Measurements from ENCODE around the gene SLC6A9.

Gene SLC6A9

DNA sequence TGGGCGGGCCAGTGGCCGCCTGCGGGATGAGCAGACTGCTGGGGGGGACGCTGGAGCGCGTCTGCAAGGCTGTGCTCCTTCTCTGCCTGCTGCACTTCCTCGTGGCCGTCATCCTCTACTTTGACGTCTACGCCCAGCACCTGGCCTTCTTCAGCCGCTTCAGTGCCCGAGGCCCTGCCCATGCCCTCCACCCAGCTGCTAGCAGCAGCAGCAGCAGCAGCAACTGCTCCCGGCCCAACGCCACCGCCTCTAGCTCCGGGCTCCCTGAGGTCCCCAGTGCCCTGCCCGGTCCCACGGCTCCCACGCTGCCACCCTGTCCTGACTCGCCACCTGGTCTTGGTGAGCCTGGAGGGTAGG is 50.1 kb downstream of the SLC6A9 start:
- H3K27ac ChIP-seq = no peak overlapping the region
- H3K9ac ChIP-seq = peak overlapping the region; percentile 90

DNA sequence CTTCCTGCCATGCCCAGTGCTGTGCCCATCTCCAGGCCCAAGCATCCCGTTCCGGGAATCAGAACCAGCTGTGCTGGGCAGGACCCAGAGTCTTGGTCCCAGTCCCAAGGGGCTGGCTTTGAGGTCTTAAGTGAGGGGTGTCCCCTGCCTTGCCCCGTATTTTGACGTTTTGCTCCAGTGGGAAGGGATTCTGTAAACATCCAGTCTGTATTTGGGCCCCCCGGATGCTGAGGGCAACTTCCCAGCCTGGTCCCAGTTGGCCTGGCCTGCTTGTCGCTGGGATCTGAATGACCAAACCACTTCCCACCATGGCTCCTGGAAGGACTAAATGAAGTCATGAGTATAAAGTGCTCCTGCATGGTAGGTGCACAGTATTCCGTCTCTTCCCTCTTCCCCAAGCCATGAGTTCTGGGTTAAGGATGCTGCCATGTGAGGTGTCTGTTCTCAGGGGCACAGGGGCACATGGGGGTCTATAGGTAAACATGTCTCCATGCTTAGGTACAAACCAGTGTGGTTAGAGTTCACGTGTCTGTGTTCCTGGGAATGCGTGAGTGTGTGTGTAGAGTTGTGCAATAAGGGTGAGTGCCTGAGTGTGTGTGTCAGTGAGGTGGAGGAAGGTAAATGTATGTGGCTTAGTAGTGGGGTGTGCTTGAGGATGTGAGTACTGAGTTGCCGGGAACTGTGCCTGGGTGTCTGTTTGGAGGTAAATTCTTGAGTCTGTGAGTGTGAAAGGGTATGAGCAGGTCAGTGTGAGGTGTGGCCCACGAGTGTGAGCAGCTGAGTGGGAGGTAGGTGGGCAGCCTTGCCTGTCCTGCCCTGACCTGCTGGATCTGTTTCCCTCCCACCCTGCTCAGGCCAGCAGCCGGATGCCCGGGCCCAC is 50.8 kb downstream of the SLC6A9 start:
- Histone ChIP-seq H3K9me3 (no peaks in the 10 kb centered on the region), H3K4me1 (peaks cover 57% of the 10 kb centered on the region), H3K27ac (peak overlapping the region; percentile 93), H3K4me2 (peak overlapping the region; percentile 94), H4K20me1 (peaks cover 81% of the 10 kb centered on the region), H3K27me3 (no peaks in the 10 kb centered on the region), H3K36me3 (peaks cover 70% of the 10 kb centered on the region), H3K4me3 (peak overlapping the region; percentile 86), H3K9ac (peak overlapping the region; percentile 90)
- peak; percentile 37; the same call in 1 of the 2 replicates for TF ChIP-seq Cebpa-rat (IDR thresholded peaks at IDR 0.05)

More for the DNA sequence above, 50.1 kb downstream of the SLC6A9 start:
- H3K36me3 ChIP-seq = peaks cover 75% of the 10 kb centered on the region
- peaks cover 75% of the 10 kb centered on the region for H4K20me1 ChIP-seq
- no peak for TF ChIP-seq Cebpa-rat (IDR thresholded peaks at IDR 0.05)
- peaks cover 53% of the 10 kb centered on the region for H3K4me1 ChIP-seq
- no peaks in the 10 kb centered on the region for H3K27me3 ChIP-seq
- H3K9me3 ChIP-seq = no peaks in the 10 kb centered on the region
- peak overlapping the region; percentile 86; the same call in 1 of the 2 replicates for H3K4me3 ChIP-seq
- peak overlapping the region; percentile 94 for H3K4me2 ChIP-seq

DNA sequence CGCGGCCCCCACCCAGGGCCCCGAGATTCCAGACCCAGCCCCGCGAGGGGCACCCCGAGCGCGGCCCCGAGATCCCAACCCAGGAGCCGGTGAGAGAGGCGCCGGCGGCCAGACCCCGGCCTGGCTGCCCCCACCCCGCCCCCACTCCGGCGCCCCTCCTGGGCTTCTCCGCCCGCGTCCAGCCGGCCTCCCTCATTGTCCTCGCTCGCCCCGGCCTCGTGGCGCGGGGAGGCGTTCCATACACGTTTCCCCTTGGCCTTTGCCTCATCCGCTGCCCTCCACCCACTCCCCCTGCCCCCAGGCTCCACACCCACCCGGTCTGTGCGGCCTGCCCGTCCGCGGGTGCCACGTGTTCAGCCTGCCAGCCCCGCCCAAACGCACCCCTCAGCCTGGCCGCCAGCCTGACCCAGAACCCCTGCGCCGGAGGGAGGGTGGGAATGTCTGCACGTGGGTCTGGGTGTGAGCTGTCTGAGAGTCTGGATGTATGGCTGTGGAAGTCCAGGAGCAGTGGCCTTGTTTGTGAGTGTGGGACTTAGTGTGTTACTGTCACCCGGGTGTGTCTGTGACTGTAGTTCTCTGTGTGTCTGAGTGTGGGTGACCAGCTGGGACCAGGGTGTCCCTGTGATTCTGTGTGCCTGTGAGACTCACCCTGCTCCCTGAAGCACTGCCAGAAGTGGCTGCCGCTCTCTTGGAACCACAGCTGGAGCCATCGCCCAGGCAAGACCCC is 51.6 kb downstream of the SLC6A9 start:
- Histone ChIP-seq H4K20me1 (peaks cover 84% of the 10 kb centered on the region), H3K36me3 (peaks cover 63% of the 10 kb centered on the region), H3K9me3 (no peaks in the 10 kb centered on the region), H3K4me1 (peaks cover 57% of the 10 kb centered on the region), H3K4me3 (peak overlapping the region; percentile 86), H3K27ac (peak overlapping the region; percentile 93), H3K4me2 (peak overlapping the region; percentile 94), H3K27me3 (no peaks in the 10 kb centered on the region), H3K9ac (peak overlapping the region; percentile 90)
- no peak for TF ChIP-seq Cebpa-rat (IDR thresholded peaks at IDR 0.05)

DNA sequence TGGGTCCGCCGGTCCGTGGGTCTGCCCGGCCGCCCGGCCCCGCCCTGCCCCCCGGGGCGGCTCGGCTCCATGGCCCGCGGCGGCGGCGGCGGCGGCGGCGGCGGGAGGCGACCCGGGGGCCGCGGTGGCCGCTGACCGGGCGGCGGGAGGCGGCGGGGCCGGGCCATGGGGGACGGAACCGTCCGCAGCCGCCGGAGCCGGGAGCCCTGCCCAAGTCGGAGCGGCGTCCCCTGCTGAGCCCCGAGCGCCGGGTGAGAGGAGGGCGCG is 52.1 kb downstream of the SLC6A9 start:
- H3K4me1 ChIP-seq = peaks cover 59% of the 10 kb centered on the region
- peak overlapping the region; percentile 94 for H3K4me2 ChIP-seq
- H3K27ac ChIP-seq = peak overlapping the region; percentile 93
- H3K4me3 ChIP-seq = peak overlapping the region; percentile 86
- peaks cover 58% of the 10 kb centered on the region for H3K36me3 ChIP-seq
- H3K27me3 ChIP-seq = no peaks in the 10 kb centered on the region
- H3K9ac ChIP-seq = peak overlapping the region; percentile 90
- peaks cover 79% of the 10 kb centered on the region for H4K20me1 ChIP-seq
- TF ChIP-seq Cebpa-rat (IDR thresholded peaks at IDR 0.05) = no peak
- H3K9me3 ChIP-seq = no peaks in the 10 kb centered on the region

- peaks cover 61% of the 10 kb centered on the region for H3K4me1 ChIP-seq
- H4K20me1 ChIP-seq = peaks cover 74% of the 10 kb centered on the region
- peak within 1 kb of the TSS; percentile 90 for H3K9ac ChIP-seq
- H3K4me2 ChIP-seq = peak within 1 kb of the TSS; percentile 94
- H3K27me3 ChIP-seq = no peaks in the 10 kb centered on the region
- peak within 1 kb of the TSS; percentile 86 for H3K4me3 ChIP-seq
- TF ChIP-seq Cebpa-rat (IDR thresholded peaks at IDR 0.05) = no peak
- no peaks in the 10 kb centered on the region for H3K9me3 ChIP-seq
- peak within 1 kb of the TSS; percentile 93 for H3K27ac ChIP-seq
- H3K36me3 ChIP-seq = peaks cover 53% of the 10 kb centered on the region
Measured at GRCh38 chr1:43978551-43979260, 52.6 kb downstream of the SLC6A9 start, which contains the start of gene B4GALT2. B4GALT2 (plus strand) TSS chr1:43979210; CDS start chr1:43981161, 1,951 bp downstream.

- Histone ChIP-seq H3K9ac (peak overlapping the region; percentile 90), H3K4me2 (peak overlapping the region; percentile 94), H3K9me3 (no peaks in the 10 kb centered on the region), H3K4me1 (peaks cover 62% of the 10 kb centered on the region), H4K20me1 (peaks cover 69% of the 10 kb centered on the region), H3K27me3 (no peaks in the 10 kb centered on the region), H3K27ac (peak overlapping the region; percentile 93; the same call in 1 of the 2 replicates), H3K4me3 (peak overlapping the region; percentile 86), H3K36me3 (peaks cover 53% of the 10 kb centered on the region)
- no peak for TF ChIP-seq Cebpa-rat (IDR thresholded peaks at IDR 0.05)
Measured at GRCh38 chr1:43978264-43978550, 53.1 kb downstream of the SLC6A9 start.

- no peaks in the 10 kb centered on the region for H3K27me3 ChIP-seq
- no peaks in the 10 kb centered on the region for H3K9me3 ChIP-seq
- peaks cover 62% of the 10 kb centered on the region for H3K4me1 ChIP-seq
- peak overlapping the region; percentile 94 for H3K4me2 ChIP-seq
- peaks cover 63% of the 10 kb centered on the region for H4K20me1 ChIP-seq
- peak overlapping the region; percentile 86; the same call in 1 of the 2 replicates for H3K4me3 ChIP-seq
- no peak for TF ChIP-seq Cebpa-rat (IDR thresholded peaks at IDR 0.05)
- H3K9ac ChIP-seq = peak overlapping the region; percentile 96
- no peak overlapping the region for H3K27ac ChIP-seq
- peaks cover 53% of the 10 kb centered on the region for H3K36me3 ChIP-seq
Measured at GRCh38 chr1:43977376-43978263, 53.6 kb downstream of the SLC6A9 start.

DNA sequence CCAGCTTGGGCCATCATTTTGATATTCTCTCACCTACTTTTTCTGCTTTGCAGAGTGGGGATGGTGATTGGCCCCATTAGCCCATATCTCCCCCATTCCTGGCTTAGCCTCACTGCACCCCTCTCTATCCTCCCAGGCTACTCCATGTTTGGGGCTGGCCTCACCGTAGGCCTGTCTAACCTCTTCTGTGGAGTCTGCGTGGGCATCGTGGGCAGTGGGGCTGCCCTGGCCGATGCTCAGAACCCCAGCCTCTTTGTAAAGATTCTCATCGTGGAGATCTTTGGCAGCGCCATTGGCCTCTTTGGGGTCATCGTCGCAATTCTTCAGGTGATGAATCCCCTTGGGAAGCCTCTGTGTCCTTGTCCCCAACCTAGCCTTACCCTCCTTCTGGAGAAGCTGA is 54.4 kb downstream of the SLC6A9 start:
- no peaks in the 10 kb centered on the region for H3K9me3 ChIP-seq
- TF ChIP-seq Cebpa-rat (IDR thresholded peaks at IDR 0.05) = no peak
- H3K4me3 ChIP-seq = peak overlapping the region; percentile 93; the same call in 1 of the 2 replicates
- no peak overlapping the region for H3K27ac ChIP-seq
- H4K20me1 ChIP-seq = peaks cover 56% of the 10 kb centered on the region
- H3K9ac ChIP-seq = peak overlapping the region; percentile 96; the same call in 1 of the 2 replicates
- H3K4me2 ChIP-seq = peak overlapping the region; percentile 94
- H3K27me3 ChIP-seq = no peaks in the 10 kb centered on the region
- peaks cover 53% of the 10 kb centered on the region for H3K36me3 ChIP-seq
- peaks cover 62% of the 10 kb centered on the region for H3K4me1 ChIP-seq

- peaks cover 58% of the 10 kb centered on the region for H3K4me1 ChIP-seq
- H3K36me3 ChIP-seq = peaks cover 53% of the 10 kb centered on the region
- H3K27ac ChIP-seq = peak overlapping the region; percentile 94
- H3K4me2 ChIP-seq = peak overlapping the region; percentile 94
- TF ChIP-seq Cebpa-rat (IDR thresholded peaks at IDR 0.05) = no peak
- peaks cover 50% of the 10 kb centered on the region for H4K20me1 ChIP-seq
- H3K9ac ChIP-seq = peak overlapping the region; percentile 96
- no peaks in the 10 kb centered on the region for H3K27me3 ChIP-seq
- H3K4me3 ChIP-seq = peak overlapping the region; percentile 93
- H3K9me3 ChIP-seq = no peaks in the 10 kb centered on the region
Measured at GRCh38 chr1:43976045-43976444, 55.2 kb downstream of the SLC6A9 start.
